RWPE1 (cell line): Measurements from ENCODE around the gene DAAM2.

Source experiments
- CTCF ChIA-PET: fragments of 350-600 bp; sonication (Branson Sonifier 250); formaldehyde crosslinking; extraction: SDS; loops from one replicate; lab custom pipeline; 2021; lab: Yijun Ruan, JAX
- POLR2A ChIA-PET: fragments of 400-600 bp; formaldehyde crosslinking; extraction: SDS; loops from one replicate; lab custom pipeline; 2020; ENCODE audit warnings: antibody characterized with exemption; ENCODE audit not compliant: low non-redundant PET; lab: Yijun Ruan, JAX
- DNase-seq: peaks from one replicate; pipeline ENCODE4 v3.0.0; 2012; ENCODE audit warnings: low spot score
- H3K27ac ChIP-seq: fragments of 450-650 bp; 2 replicates; pipeline ENCODE4 v1.5.1; 2017
- TF ChIP-seq, protein P1 (sequence below): fragments of 450-650 bp; conservative IDR thresholded peaks from 2 replicates; pipeline ENCODE4 v1.5.1; 2017; ENCODE audit warnings: low read depth, mild to moderate bottlenecking

Gene DAAM2

GRCh38 chr6:39892490-39893129, 100.4 kb downstream of the DAAM2 start:
- TF ChIP-seq, protein P1, sequence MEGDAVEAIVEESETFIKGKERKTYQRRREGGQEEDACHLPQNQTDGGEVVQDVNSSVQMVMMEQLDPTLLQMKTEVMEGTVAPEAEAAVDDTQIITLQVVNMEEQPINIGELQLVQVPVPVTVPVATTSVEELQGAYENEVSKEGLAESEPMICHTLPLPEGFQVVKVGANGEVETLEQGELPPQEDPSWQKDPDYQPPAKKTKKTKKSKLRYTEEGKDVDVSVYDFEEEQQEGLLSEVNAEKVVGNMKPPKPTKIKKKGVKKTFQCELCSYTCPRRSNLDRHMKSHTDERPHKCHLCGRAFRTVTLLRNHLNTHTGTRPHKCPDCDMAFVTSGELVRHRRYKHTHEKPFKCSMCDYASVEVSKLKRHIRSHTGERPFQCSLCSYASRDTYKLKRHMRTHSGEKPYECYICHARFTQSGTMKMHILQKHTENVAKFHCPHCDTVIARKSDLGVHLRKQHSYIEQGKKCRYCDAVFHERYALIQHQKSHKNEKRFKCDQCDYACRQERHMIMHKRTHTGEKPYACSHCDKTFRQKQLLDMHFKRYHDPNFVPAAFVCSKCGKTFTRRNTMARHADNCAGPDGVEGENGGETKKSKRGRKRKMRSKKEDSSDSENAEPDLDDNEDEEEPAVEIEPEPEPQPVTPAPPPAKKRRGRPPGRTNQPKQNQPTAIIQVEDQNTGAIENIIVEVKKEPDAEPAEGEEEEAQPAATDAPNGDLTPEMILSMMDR, result no peak
- no peak overlapping the region for H3K27ac ChIP-seq
- ChIA-PET POLR2A (no interaction called here), CTCF (interaction anchor here (0.6 kb wide), 1 partner anchor 67 kb away, joined by 8 read pairs; no protein-coding TSS in a partner anchor)
- peak; percentile 13 for DNase-seq

DNA sequence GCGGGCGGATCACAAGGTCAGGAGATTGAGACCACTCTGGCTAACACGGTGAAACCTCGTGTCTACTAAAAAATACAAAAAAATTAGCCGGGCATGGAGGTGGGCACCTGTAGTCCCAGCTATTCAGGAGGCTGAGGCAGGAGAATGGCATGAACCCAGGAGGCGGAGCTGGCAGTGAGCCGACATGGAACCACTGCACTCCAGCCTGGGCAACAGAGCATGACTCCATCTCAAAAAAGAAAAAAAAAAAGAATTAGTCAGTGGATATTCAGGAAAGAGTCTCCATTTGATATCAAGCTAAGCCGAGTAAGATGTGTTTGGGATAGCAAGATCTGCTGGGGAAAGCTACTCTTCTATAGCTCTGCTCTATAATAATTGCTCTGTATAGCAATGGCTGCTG, 101.1 kb downstream of the DAAM2 start:
- DNase-seq, result no peak

GRCh38 chr6:39896701-39897100, 104.5 kb downstream of the DAAM2 start:
- no peak overlapping the region for H3K27ac ChIP-seq
- TF ChIP-seq, protein P1, result no peak
- ChIA-PET POLR2A (no interaction called here), CTCF (interaction anchor here (1.4 kb wide), 1 partner anchor 73 kb away, joined by 5 read pairs; no protein-coding TSS in a partner anchor)
- no peak for DNase-seq

More for the DNA sequence above, 101.1 kb downstream of the DAAM2 start:
- H3K27ac ChIP-seq, result no peak overlapping the region
- POLR2A ChIA-PET, result no interaction called here
- TF ChIP-seq, protein P1, result no peak
- CTCF ChIA-PET, result interaction anchor here (0.6 to 0.7 kb wide), 4 partner anchors 67 to 946 kb away, joined by 4 to 9 read pairs (median 7); no protein-coding TSS in a partner anchor

GRCh38 chr6:39897698-39898097, 105.5 kb downstream of the DAAM2 start:
- no peak for DNase-seq
- ChIA-PET POLR2A (interaction anchor here (0.7 kb wide), 1 partner anchor 124 kb away, joined by 3 read pairs; no protein-coding TSS in a partner anchor), CTCF (interaction anchor here (0.6 to 1.4 kb wide), 2 partner anchors 72 to 695 kb away, joined by 3 to 5 read pairs; no protein-coding TSS in a partner anchor)
- TF ChIP-seq, protein P1, result no peak
- H3K27ac ChIP-seq, result no peak overlapping the region

- CTCF ChIA-PET, result no interaction called here
- no peak overlapping the region for H3K27ac ChIP-seq
- TF ChIP-seq, protein P1, result no peak
- DNase-seq, result no peak
- POLR2A ChIA-PET, result no interaction called here
Observed at GRCh38 chr6:39898625-39899024, 106.4 kb downstream of the DAAM2 start.

GRCh38 chr6:39899554-39900295, 107.5 kb downstream of the DAAM2 start:
- H3K27ac ChIP-seq, result no peak overlapping the region
- no peak for DNase-seq
- TF ChIP-seq, protein P1, result no peak
- POLR2A ChIA-PET, result no interaction called here
- CTCF ChIA-PET, result no interaction called here
